HG03521 (cell line): Measurements from ENCODE around the gene IGLL5.

Source experiments
- ATAC-seq: cut with Tn5 transposase; IDR thresholded peaks from one replicate; pipeline ENCODE4 v1.9.1; 2021; ENCODE audit warnings: mild to moderate bottlenecking, moderate library complexity; ENCODE audit not compliant: unreplicated experiment

The IGLL5 gene

GRCh38 chr22:22887621-22888503, at the start of gene IGLL5:
TSS of gene IGLL5 (plus strand) at chr22:22887816. CDS start at chr22:22888054, 238 bp downstream.
- ATAC-seq: no peak

GRCh38 chr22:22838148-22838786, 49.3 kb upstream of the IGLL5 start:
- no peak for ATAC-seq

- no peak for ATAC-seq
These were observed 47.9 kb upstream of the IGLL5 start for GRCh38 chr22:22839570-22840314.

GRCh38 chr22:22840780-22841179, 46.8 kb upstream of the IGLL5 start:
- ATAC-seq: no peak

- no peak for ATAC-seq
These were observed 46.0 kb upstream of the IGLL5 start for GRCh38 chr22:22841598-22841997.

- no peak for ATAC-seq
These were observed 45.5 kb upstream of the IGLL5 start for GRCh38 chr22:22842085-22842484.

GRCh38 chr22:22843848-22844247, 43.8 kb upstream of the IGLL5 start:
- no peak for ATAC-seq

GRCh38 chr22:22847241-22847640, 40.4 kb upstream of the IGLL5 start:
- no peak for ATAC-seq

GRCh38 chr22:22848364-22848866, 39.2 kb upstream of the IGLL5 start:
- ATAC-seq: no peak

GRCh38 chr22:22849640-22850610, 37.7 kb upstream of the IGLL5 start:
- no peak for ATAC-seq

GRCh38 chr22:22851969-22852368, 35.6 kb upstream of the IGLL5 start:
- no peak for ATAC-seq

GRCh38 chr22:22853713-22854112, 33.9 kb upstream of the IGLL5 start:
- no peak for ATAC-seq

GRCh38 chr22:22854466-22854865, 33.1 kb upstream of the IGLL5 start:
- no peak for ATAC-seq

GRCh38 chr22:22855085-22855484, 32.5 kb upstream of the IGLL5 start:
- ATAC-seq: no peak

- ATAC-seq: no peak
These were observed 31.9 kb upstream of the IGLL5 start for GRCh38 chr22:22855617-22856308.

- no peak for ATAC-seq
These were observed 31.3 kb upstream of the IGLL5 start for GRCh38 chr22:22856364-22856763.

- ATAC-seq: no peak
These were observed 30.6 kb upstream of the IGLL5 start for GRCh38 chr22:22856885-22857606.

- no peak for ATAC-seq
These were observed 29.7 kb upstream of the IGLL5 start for GRCh38 chr22:22857607-22858558.
